ENCODE results near the gene NUP188. TPM values are rescaled to one million over a fixed set of nuclear protein-coding genes. Genes with fewer than 3 reads are reported as not detected.

NUP188 gene
- total and polyA plus RNA-seq, 2 donors (not counting 3 experiments of a cell fraction or from before 2014, with no cell fraction given), result 62.7 to 66.2 TPM

DNA sequence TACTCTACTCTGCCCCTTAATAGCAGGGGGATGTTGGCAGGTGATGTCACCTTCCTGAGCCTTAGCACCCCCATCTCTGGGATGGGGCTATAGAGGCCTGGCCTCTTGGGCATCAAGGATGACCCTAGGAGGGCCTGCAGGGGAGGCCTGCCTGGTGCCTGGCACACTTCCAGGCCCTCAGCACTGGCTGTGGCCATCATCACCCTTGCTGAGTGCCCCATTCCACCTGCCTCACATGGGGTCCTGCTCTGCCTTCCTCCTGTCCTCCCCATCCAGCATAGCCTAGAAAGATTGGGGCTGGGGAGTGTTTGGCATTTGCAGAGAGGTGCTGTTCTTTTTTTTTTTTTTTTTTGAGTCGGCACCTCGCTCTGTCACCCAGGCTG, 44.4 kb upstream of the NUP188 start:
- H2AFZ ChIP-seq (ENCODE audit: low read depth, low read length), result no peak overlapping the region
- peaks cover 18 to 34% of the 10 kb centered on the region in 2 experiments for H3K36me3 ChIP-seq (ENCODE audit: control insufficient read depth in 2 of 2, extremely low read depth in 1 of 2, insufficient read depth in 2 of 2, low read length in 2 of 2)
- no peak overlapping the region for H3K9ac ChIP-seq (replicated peaks; ENCODE audit: extremely low read depth, insufficient read depth, low read length)
- DNase-seq (ENCODE audit: low read depth, low spot score), result no peak
- intact Hi-C loops (cut with micrococcal nuclease), result no loop called here
- ChIA-PET CTCF (interaction anchor here (0.9 kb wide), 1 partner anchor 15 kb away, joined by 3 read pairs; no protein-coding TSS in a partner anchor), POLR2A (interaction anchor here (0.7 kb wide), 1 partner anchor 453 kb away, joined by 3 read pairs; no protein-coding TSS in a partner anchor)
- H3K27ac ChIP-seq (ENCODE audit: insufficient read depth, low read depth, low read length), result no peak overlapping the region
- H3K9me3 ChIP-seq (replicated peaks; ENCODE audit: control insufficient read depth, insufficient read depth, low read length), result no peaks in the 10 kb centered on the region
- no peaks in the 10 kb centered on the region for H3K9me1 ChIP-seq (replicated peaks; ENCODE audit: control insufficient read depth, extremely low read depth, insufficient read depth, low read length)
- H3K4me1 ChIP-seq (ENCODE audit: control insufficient read depth, extremely low read depth, insufficient read depth, low read length), result peaks cover 7% of the 10 kb centered on the region
- no peak overlapping the region for H3K4me2 ChIP-seq (ENCODE audit: insufficient read depth, low read length)
- H4K20me1 ChIP-seq (replicated peaks; ENCODE audit: control insufficient read depth, extremely low read depth, insufficient read depth, low read length), result no peaks in the 10 kb centered on the region
- H3K79me2 ChIP-seq (ENCODE audit: control insufficient read depth, insufficient read depth, low read length), result peaks cover 84% of the 10 kb centered on the region
- no peak overlapping the region for H3K4me3 ChIP-seq (replicated peaks in 1 of 3; ENCODE audit: insufficient read depth in 1 of 3, low read depth in 1 of 3, low read length in 3 of 3)
- dilution Hi-C loops (cut with MboI; ENCODE audit: extremely low pct_ligation_motif_present, low sequenced_read_pairs), result no loop called here
- no peaks in the 10 kb centered on the region for H3K27me3 ChIP-seq (ENCODE audit: control insufficient read depth in 2 of 2, insufficient read depth in 2 of 2, low read length in 2 of 2)
- no TSS peak for BruUV-seq (replicated peaks)
- no peak for FAIRE-seq
- no peak for TF ChIP-seq EZH2 (IDR thresholded peaks at IDR 0.05; ENCODE audit: borderline replicate concordance, low read depth, low read length, severe bottlenecking)
- TF ChIP-seq MYC (IDR thresholded peaks at IDR 0.05; ENCODE audit: low read depth, low read length), result no peak
- TF ChIP-seq FOS (IDR thresholded peaks at IDR 0.05; ENCODE audit: borderline replicate concordance, insufficient read depth, low read length), result no peak
- no peak for TF ChIP-seq POLR2AphosphoS5 (IDR thresholded peaks at IDR 0.05; ENCODE audit: insufficient read depth, low read depth, low read length)
- TF ChIP-seq JUN (IDR thresholded peaks at IDR 0.05; ENCODE audit: borderline replicate concordance, insufficient read depth, insufficient read length, low read depth), result no peak
- no peak for TF ChIP-seq POLR2A (IDR thresholded peaks at IDR 0.05; ENCODE audit: low read depth, low read length)
- TF ChIP-seq GATA2 (IDR thresholded peaks at IDR 0.05; ENCODE audit: insufficient read depth, insufficient read length, low read depth, low read length), result no peak
- TF ChIP-seq, protein P1, sequence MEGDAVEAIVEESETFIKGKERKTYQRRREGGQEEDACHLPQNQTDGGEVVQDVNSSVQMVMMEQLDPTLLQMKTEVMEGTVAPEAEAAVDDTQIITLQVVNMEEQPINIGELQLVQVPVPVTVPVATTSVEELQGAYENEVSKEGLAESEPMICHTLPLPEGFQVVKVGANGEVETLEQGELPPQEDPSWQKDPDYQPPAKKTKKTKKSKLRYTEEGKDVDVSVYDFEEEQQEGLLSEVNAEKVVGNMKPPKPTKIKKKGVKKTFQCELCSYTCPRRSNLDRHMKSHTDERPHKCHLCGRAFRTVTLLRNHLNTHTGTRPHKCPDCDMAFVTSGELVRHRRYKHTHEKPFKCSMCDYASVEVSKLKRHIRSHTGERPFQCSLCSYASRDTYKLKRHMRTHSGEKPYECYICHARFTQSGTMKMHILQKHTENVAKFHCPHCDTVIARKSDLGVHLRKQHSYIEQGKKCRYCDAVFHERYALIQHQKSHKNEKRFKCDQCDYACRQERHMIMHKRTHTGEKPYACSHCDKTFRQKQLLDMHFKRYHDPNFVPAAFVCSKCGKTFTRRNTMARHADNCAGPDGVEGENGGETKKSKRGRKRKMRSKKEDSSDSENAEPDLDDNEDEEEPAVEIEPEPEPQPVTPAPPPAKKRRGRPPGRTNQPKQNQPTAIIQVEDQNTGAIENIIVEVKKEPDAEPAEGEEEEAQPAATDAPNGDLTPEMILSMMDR (IDR thresholded peaks at IDR 0.05; ENCODE audit: extremely low read depth in 1 of 2, insufficient read depth in 1 of 2, low read depth in 1 of 2, low read length in 2 of 2), result no peak
- TF ChIP-seq MAX (IDR thresholded peaks at IDR 0.05; ENCODE audit: insufficient read depth, insufficient read length), result no peak

Data from endothelial cell of umbilical vein (primary cell).